ENCODE results near the gene CPT1B.

CPT1B gene

GRCh38 chr22:50532824-50533796 lies 45.1 kb downstream of the CPT1B start:
- H3K27me3 ChIP-seq (replicated peaks) = no peaks in the 10 kb centered on the region
- DNase-seq = no peak
- no peak overlapping the region for H3K27ac ChIP-seq
- in situ Hi-C loops (cut with HindIII; ENCODE audit: low pct_ligation_motif_present, low sequenced_read_pairs) = no loop called here
- H3K36me3 ChIP-seq (replicated peaks) = no peaks in the 10 kb centered on the region
- TF ChIP-seq CTCF (IDR thresholded peaks at IDR 0.05; ENCODE audit: low read depth, low read length, missing control alignments) = no peak
- no peak overlapping the region for H3K4me3 ChIP-seq (ENCODE audit: low read depth, low read length)

GRCh38 chr22:50531962-50532674 lies 46.1 kb downstream of the CPT1B start:
- no peak for TF ChIP-seq CTCF (IDR thresholded peaks at IDR 0.05; ENCODE audit: low read depth, low read length, missing control alignments)
- H3K36me3 ChIP-seq (replicated peaks) = no peaks in the 10 kb centered on the region
- peak; percentile 57 for DNase-seq
- peak overlapping the region; percentile 48 for H3K4me3 ChIP-seq (ENCODE audit: low read depth, low read length)
- H3K27ac ChIP-seq = peak overlapping the region; percentile 34
- H3K27me3 ChIP-seq (replicated peaks) = no peaks in the 10 kb centered on the region
- in situ Hi-C loops (cut with HindIII; ENCODE audit: low pct_ligation_motif_present, low sequenced_read_pairs) = no loop called here

- H3K27me3 ChIP-seq (replicated peaks) = no peaks in the 10 kb centered on the region
- in situ Hi-C loops (cut with HindIII; ENCODE audit: low pct_ligation_motif_present, low sequenced_read_pairs) = no loop called here
- H3K4me3 ChIP-seq (ENCODE audit: low read depth, low read length) = peak overlapping the region; percentile 48
- peak overlapping the region; percentile 34 for H3K27ac ChIP-seq
- no peak for TF ChIP-seq CTCF (IDR thresholded peaks at IDR 0.05; ENCODE audit: low read depth, low read length, missing control alignments)
- no peak for DNase-seq
- no peaks in the 10 kb centered on the region for H3K36me3 ChIP-seq (replicated peaks)
Measured at GRCh38 chr22:50531546-50531961, 46.7 kb downstream of the CPT1B start.

GRCh38 chr22:50530877-50531545 lies 47.2 kb downstream of the CPT1B start:
- DNase-seq = peak; percentile 60
- in situ Hi-C loops (cut with HindIII; ENCODE audit: low pct_ligation_motif_present, low sequenced_read_pairs) = no loop called here
- Histone ChIP-seq H3K36me3 (replicated peaks) (no peaks in the 10 kb centered on the region), H3K4me3 (ENCODE audit: low read depth, low read length) (peak overlapping the region; percentile 48), H3K27ac (no peak overlapping the region), H3K27me3 (replicated peaks) (no peaks in the 10 kb centered on the region)
- TF ChIP-seq CTCF (IDR thresholded peaks at IDR 0.05; ENCODE audit: low read depth, low read length, missing control alignments) = no peak

- in situ Hi-C loops (cut with HindIII; ENCODE audit: low pct_ligation_motif_present, low sequenced_read_pairs) = no loop called here
- TF ChIP-seq CTCF (IDR thresholded peaks at IDR 0.05; ENCODE audit: low read depth, low read length, missing control alignments) = no peak
- Histone ChIP-seq H3K27me3 (replicated peaks) (no peaks in the 10 kb centered on the region), H3K36me3 (replicated peaks) (no peaks in the 10 kb centered on the region), H3K27ac (peak overlapping the region; percentile 5), H3K4me3 (ENCODE audit: low read depth, low read length) (peak overlapping the region; percentile 43)
- no peak for DNase-seq
Measured at GRCh38 chr22:50530580-50530876, 47.7 kb downstream of the CPT1B start.

All from brain microvascular endothelial cell (primary cell).